Suppressor macrophage treated with lipopolysaccharide for 1 hour (primary cell): ENCODE results near the gene NRP2.

Experiments
- DNase-seq, 3 donors: peaks; one replicate each; pipeline ENCODE4 v3.0.0-alpha.2; 2020 to 2022

The NRP2 gene

GRCh38 chr2:205733648-205734047 is 51.3 kb downstream of the NRP2 start:
- no peak for DNase-seq

DNA sequence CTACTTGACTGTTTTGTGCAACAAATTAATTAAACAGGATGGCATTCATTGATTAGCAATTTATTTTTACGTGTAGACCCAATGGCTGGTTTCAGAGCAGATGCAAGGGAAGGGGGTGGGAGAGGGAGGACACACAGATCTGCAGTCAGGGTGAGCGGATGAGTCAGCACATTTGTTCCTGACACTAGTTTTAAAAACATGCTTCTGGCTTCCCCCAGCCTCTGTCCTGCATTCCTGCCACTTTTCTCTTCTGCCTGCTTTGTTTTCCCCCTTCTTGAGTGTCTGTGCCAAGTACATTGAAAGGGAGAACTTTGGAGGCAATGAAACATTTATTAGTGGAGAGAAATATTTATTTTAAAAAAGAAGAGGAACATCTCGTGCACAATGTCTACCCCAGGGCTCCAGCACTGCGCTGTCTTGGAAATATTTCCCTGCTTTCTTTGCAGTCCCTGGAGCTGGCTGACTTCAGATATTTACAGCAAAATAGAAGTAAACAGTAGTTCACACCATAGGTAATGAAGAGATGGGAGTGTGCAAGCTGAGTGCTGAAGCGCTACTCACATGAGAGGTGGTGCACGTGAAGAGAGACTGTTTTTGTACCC is 52.2 kb downstream of the NRP2 start:
- no peak for DNase-seq

DNA sequence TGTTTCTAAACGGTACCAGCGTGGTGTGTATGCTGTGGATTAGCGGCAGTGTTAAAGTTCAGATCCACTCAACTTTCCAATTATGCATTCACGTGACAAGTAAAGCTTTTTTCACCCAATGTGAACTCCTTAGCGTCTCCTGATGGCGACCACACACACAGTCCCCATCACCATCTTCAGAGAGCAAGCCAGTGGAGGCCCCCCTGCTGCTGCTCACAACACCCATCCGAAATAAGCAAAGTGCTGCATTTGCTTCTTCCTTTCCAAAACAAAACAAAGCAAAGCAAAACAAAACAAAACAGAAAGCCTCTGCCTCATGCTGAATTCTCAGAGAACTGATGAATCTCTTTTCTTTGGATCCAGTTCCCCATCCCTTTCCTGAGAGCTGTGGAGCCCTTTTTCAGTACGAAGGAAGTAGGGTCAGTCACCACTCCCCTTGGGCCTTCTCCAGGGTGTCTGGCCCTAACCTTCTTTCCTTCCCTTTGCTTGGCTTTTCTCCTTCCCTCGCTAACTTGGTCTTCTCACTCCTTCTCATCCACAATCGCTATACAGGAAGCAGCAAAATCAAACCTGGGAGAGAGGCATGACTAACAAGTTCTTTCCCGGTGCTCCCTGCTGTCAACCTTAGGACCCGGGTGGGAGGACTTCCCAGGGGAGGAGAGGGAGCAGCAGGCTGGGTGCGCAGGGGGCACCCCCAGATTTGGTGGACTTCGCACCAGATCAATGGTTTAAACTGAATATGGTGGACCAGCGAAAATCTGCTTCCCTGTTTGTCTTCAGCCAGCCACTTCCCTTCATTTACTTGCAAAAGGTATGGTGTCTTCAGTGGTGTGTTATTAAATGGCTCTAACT is 56.0 kb downstream of the NRP2 start:
- no peak for DNase-seq

GRCh38 chr2:205739620-205740019 is 57.3 kb downstream of the NRP2 start:
- DNase-seq, result no peak

DNA sequence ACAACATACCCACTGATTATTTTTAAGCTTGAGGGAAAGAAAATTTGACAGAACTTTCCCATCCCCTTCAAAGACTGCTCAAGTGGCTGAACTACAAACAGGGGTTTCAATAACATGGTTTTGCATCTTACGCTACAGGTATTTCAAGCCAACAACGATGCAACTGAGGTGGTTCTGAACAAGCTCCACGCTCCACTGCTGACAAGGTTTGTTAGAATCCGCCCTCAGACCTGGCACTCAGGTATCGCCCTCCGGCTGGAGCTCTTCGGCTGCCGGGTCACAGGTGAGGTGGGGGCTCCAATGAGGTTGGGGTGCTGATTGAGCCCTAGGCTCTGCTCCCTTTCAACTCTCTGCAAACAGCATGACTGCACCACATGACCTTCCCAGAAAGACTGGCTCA is 58.1 kb downstream of the NRP2 start:
- no peak for DNase-seq

DNA sequence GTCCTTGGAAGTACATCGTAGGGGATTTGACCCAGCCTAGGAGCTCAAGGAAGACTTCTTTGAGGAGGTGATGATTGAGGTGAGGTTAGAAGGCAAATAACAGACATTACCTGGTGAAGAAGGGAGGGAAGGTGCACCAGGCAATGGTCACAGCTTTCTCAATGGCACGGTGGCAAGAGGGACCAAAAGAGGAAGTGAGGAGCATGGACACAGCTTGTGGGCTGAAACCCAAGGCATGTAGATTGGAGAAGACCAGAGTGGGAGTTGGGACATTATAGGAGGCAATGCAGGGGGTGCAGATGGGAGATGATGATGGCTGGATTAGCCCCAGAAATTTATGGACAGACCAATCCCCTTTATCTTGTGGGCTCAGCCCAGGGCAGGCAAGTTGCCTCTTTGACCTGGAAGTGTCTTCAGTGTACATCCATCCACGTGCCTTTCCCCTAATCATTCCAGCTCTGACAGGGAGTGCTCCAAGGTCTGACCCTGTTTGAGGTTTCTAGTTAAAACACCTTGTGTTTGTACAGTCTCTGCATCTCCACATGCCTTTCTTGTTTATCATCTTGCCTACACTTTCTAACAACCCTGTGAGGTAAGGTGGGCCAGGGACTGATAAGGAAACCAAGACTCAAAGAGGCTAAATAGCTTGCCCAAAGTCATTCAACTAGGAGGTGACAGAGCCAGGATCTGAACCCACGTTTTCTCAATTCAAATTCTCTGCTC is 59.1 kb downstream of the NRP2 start:
- DNase-seq, result no peak

DNA sequence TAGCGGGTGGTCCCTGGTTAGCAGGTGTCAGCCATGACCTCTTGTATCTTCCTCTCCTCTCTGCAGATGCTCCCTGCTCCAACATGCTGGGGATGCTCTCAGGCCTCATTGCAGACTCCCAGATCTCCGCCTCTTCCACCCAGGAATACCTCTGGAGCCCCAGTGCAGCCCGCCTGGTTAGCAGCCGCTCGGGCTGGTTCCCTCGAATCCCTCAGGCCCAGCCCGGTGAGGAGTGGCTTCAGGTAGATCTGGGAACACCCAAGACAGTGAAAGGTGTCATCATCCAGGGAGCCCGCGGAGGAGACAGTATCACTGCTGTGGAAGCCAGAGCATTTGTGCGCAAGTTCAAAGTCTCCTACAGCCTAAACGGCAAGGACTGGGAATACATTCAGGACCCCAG is 60.8 kb downstream of the NRP2 start:
- DNase-seq, result no peak

GRCh38 chr2:205744074-205744591 is 61.8 kb downstream of the NRP2 start:
- no peak for DNase-seq

DNA sequence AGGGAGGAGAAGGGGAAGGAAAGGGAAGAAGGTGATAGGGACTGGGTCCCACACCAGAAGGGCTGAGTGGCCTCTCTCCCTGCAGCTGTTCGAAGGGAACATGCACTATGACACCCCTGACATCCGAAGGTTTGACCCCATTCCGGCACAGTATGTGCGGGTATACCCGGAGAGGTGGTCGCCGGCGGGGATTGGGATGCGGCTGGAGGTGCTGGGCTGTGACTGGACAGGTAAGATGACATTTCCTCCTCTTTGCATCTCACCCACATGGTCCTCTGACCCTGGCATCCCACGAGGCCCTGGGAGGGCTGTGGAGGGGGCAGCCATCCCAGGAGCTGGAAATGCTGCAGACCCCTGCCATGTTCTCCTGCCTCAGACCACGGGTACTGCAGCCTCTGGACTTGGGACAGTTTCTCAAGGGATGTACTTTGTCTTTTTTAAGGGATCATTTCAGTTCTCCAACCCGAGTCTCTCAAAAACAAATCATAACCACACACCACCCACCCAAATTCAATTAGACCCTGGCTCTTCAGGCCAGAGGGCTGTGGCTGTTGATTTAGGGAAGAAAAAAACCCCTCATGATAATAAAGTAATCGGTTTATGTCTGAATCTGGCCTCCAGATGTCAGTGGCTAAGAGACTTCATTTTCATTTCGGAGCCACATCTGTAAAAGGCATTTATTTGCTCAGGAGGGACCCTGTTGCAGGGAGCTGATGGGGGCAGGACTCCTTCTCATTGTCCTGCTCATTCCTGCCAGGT is 63.5 kb downstream of the NRP2 start:
- DNase-seq, result no peak

DNA sequence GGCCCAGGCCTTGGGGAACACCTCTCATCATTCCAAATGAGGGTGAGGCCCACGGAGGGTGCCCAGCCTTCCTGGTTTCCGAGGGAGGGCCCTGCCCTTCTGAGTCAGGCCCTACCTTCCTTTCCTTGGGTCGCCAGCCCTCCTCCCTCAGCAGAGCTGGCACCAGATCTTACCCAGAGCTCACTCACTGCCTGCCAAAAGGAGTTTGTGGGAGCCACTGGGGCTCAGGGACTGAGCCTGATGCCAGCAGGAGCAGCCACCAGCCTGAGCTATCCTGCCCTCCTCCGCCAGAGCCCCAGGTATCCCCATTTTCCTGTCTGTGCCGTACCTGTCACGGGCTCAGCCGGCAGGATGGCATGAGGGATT is 64.1 kb downstream of the NRP2 start:
- no peak for DNase-seq

DNA sequence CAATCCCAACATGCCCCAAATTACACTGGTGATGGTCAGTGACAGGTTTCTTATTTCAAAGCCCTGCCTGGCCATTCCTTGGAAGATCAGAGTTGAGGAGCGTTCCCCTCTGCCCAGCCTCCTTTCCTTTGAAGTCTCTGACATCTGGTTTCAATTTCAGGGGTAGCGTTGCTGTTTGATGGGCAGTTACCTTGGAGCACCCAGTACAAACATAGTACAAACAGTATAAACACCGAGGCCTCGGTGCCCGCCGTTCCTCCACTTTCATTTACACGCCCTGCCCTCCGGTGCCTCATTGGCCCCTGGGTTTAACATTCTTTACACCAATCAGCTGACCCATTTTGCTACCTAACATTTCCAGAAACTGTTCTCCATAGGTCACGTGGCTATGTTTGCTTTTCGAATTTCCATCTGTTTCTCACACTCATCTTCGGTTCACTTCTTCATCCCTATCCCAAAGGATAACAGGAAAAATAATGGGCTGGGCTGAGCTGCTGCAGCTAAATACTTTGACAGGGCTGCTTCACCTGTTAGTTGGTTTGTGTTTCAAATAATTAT is 65.6 kb downstream of the NRP2 start:
- no peak for DNase-seq

DNA sequence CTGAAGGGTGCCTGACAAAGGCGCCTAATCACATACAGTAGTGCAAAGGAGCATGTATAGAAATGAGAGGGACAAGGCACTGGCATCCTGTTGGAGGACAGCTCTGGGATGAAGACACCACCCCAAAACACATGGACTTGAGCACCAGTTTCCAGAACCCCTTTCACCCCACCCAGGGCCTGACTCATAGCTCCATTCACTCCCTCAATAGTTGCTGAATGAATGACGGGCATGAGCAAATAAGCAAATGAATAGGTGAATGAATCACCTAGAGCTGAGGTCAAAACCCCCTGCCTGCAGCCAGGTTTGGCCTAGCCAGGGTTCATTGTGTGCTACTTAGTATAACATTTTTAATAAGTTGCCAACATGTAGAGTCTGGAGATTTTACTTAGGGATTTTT is 66.3 kb downstream of the NRP2 start:
- DNase-seq, result no peak

DNA sequence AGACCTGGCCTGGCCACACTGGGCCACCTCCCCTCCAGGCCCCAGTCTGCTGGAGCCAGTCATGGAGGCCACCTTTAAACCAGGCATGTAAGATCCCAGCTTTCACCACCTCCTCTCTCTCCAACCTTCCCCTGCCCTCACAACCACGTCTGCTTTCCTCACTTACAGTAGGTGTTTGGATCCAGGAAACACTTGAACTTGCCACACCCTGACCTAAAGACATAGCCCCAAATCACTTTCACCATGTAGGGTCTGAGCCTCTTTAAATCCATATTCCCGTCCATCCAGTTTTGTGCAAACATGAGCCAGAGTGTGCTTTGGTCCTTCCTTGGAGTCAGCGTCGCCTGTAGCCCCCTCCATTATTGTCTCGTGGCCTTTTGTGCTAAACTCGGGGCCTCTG is 66.8 kb downstream of the NRP2 start:
- DNase-seq, result no peak

DNA sequence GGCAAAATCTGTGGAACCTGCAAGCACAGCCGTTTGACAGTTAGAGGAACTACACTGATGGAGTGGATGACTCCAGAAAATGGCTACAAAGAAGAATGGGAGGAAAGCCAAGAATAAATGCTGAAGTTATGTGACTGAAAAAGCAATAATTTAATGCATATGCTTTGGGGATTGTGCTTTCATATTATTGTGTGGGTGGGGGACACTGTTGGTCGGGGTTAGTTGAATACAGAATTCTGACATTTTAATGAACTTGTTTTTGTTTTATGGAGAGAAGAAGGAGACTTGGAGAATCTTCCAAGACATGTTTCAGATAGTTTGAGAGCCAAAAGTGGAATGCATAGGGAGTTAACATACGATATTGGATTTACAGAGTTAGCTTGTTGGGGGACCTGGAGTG is 68.5 kb downstream of the NRP2 start:
- DNase-seq, result no peak

- DNase-seq, result peak; percentile 80 to 85 (median 80)
Measured at GRCh38 chr2:205751569-205752031, 69.3 kb downstream of the NRP2 start.

- DNase-seq, result no peak
Measured at GRCh38 chr2:205752296-205752820, 70.1 kb downstream of the NRP2 start.

GRCh38 chr2:205752924-205753323 is 70.6 kb downstream of the NRP2 start:
- DNase-seq, result no peak

- DNase-seq, result no peak
Measured at GRCh38 chr2:205754285-205754923, 72.1 kb downstream of the NRP2 start.

DNA sequence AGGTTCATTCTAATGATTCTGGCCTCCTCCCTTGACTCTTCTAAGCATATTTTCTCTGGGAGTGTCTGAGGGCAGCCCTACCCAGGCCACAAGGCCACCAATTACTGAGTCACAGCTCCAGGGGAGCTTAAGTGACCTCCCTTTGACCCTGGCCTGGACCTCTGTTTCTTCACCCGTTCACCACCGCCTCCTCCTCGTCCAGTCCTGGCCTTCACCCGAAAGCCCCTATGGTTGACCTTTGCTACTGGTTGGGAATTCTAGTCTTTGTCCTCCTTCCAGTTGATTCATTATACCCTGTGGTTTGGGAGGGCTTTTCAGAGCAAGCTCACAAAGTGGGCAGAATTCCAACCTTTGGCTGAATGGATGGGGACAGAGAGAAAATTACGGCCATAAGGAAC is 72.6 kb downstream of the NRP2 start:
- DNase-seq, result peak; percentile 49 to 68 (median 67)

DNA sequence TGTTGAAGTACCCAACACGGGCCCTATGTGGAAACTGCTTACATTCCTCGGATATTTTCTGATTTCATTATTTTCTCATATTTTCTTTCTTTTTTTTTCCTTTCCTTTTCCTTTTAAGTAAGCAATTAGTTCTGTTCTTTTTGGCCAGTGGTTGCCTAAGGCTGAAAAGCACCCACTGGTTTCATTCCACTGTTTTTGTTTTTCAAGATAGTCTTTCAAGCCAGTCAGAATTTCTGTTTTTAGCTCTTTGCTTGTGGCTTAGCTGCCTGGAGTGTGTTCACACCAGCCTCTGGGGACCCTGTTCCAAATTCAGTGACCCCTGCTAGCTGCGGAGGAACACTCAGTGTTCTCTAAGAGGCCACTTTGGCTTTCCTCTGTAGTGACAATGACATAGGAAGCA is 73.6 kb downstream of the NRP2 start:
- no peak for DNase-seq

DNA sequence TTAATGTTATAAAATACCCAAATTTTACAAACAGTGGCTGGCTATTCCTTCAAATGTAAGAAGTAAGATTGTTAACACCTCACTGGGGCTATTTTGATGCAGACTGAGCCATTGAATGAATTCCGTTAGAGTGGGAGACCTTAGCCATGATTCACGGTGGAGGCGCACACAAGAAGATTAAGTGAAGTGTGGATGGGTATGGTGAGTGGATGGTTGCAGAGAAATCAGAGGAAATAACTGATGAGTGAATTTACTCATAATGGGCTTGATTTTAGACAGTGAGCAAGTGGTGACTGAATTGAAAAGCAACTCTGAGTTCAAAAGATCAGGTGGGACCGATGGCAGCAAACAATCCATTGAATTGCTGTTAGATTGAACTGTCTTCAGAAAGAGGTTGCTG is 75.0 kb downstream of the NRP2 start:
- no peak for DNase-seq

- DNase-seq, result no peak
Measured at GRCh38 chr2:205758051-205758450, 75.8 kb downstream of the NRP2 start.
